Omental fat pad (tissue), 4 donors: Measurements from ENCODE around the gene FOXP1. TPM values are rescaled to one million over a fixed set of nuclear protein-coding genes. Genes with fewer than 3 reads are reported as not detected.
"Not testable (repeated sequence)": the region's sequence is repeated elsewhere in the genome, so short reads cannot be mapped to it uniquely, and the experiment has no call there.

Experiments
- ATAC-seq: fragments of 150-250 bp; one replicate; pipeline ENCODE4 v1.9.1; 2016; ENCODE audit warnings: mild to moderate bottlenecking, moderate library complexity; ENCODE audit not compliant: low FRiP score
- DNase-seq: peaks from one replicate; pipeline ENCODE4 v3.0.0-alpha.2; 2019; ENCODE audit warnings: low spot score
- CTCF ChIP-seq, 3 donors: fragments of 450-650 bp; IDR thresholded peaks; one replicate each; pipeline ENCODE4 v1.5.1; 2016 to 2017; ENCODE audit warnings: antibody characterized with exemption in 3 of 3, mild to moderate bottlenecking in 3 of 3, moderate library complexity in 2 of 3
- total RNA-seq, 4 donors: library from RNA; depleted of rRNA; stranded (reverse); fragments of >200 nt; gene quantifications; one replicate each; pipeline ENCODE4 v1.1.0, GENCODE V29; 2016

The FOXP1 gene
- total RNA-seq, 4 donors from 2014 or later, result 72.4 to 128 (median 76.7) TPM

- no peak for TF ChIP-seq CTCF (IDR thresholded peaks at IDR 0.05)
- ATAC-seq, result no peak
- no peak for DNase-seq
These were observed 144.6 kb downstream of the FOXP1 start for GRCh38 chr3:71438904-71439303.

- DNase-seq (no peak), ATAC-seq (no peak)
- TF ChIP-seq CTCF (IDR thresholded peaks at IDR 0.05), result no peak
These were observed 145.3 kb downstream of the FOXP1 start for GRCh38 chr3:71438071-71438685.

- DNase-seq, result no peak
- no peak for TF ChIP-seq CTCF (IDR thresholded peaks at IDR 0.05)
- ATAC-seq, result no peak
These were observed 147.2 kb downstream of the FOXP1 start for GRCh38 chr3:71436337-71436736.

GRCh38 chr3:71435836-71436235, 147.7 kb downstream of the FOXP1 start:
- DNase-seq, ATAC-seq: not testable (repeated sequence)

GRCh38 chr3:71433631-71434030, 149.9 kb downstream of the FOXP1 start:
- no peak for TF ChIP-seq CTCF (IDR thresholded peaks at IDR 0.05)
- ATAC-seq, result no peak
- no peak for DNase-seq

- DNase-seq (no peak), ATAC-seq (no peak)
- no peak for TF ChIP-seq CTCF (IDR thresholded peaks at IDR 0.05)
These were observed 151.2 kb downstream of the FOXP1 start for GRCh38 chr3:71432044-71432975.

GRCh38 chr3:71430941-71431552, 152.5 kb downstream of the FOXP1 start:
- DNase-seq (no peak), ATAC-seq (no peak)
- TF ChIP-seq CTCF (IDR thresholded peaks at IDR 0.05), result no peak
